Mesodermal cell (in vitro differentiated cells): ENCODE data around the gene JMJD7.

ENCODE experiments used
- H3K27ac ChIP-seq: 2 replicates; pipeline ENCODE4 v1.7.0; 2013; ENCODE audit warnings: mild to moderate bottlenecking, low read depth, low read length, moderate library complexity; ENCODE audit not compliant: severe bottlenecking
- H3K36me3 ChIP-seq: 2 replicates; pipeline ENCODE4 v1.7.1; 2013; ENCODE audit warnings: mild to moderate bottlenecking, low read length, moderate library complexity; ENCODE audit not compliant: control insufficient read depth, insufficient read depth
- H3K4me1 ChIP-seq: one replicate; pipeline ENCODE4 v1.7.1; 2013; ENCODE audit warnings: mild to moderate bottlenecking, low read length; ENCODE audit not compliant: insufficient read depth, control insufficient read depth, poor library complexity, severe bottlenecking
- H3K4me3 ChIP-seq: 2 replicates; pipeline ENCODE4 v1.7.0; 2013; ENCODE audit warnings: low read length, control low read depth, mild to moderate bottlenecking; ENCODE audit not compliant: insufficient read depth, poor library complexity, severe bottlenecking; ENCODE audit errors: extremely low read depth
- H3K9me3 ChIP-seq: 2 replicates; pipeline ENCODE4 v1.7.1; 2013; ENCODE audit warnings: mild to moderate bottlenecking, low read length, moderate library complexity; ENCODE audit not compliant: control insufficient read depth
- WGBS, 2 experiments: methylation state at CpG; one replicate each; pipeline ENCODE4 v1.1.5; 2013; ENCODE audit warnings: missing lambda C conversion rate in 2 of 2; ENCODE audit not compliant: insufficient coverage in 2 of 2; 5-methylcytosine and 5-hydroxymethylcytosine counted together

The JMJD7 gene

GRCh38 chr15:41801185-41801584 is 26.7 kb upstream of the JMJD7 start:
- peaks cover 38% of the 10 kb centered on the region for H3K4me1 ChIP-seq
- 89% methylated on average over 1 of the region's 3 CpGs; no CpG with 5 or more reads in 1 of the 2 experiments for WGBS, 2 experiments
- no peak overlapping the region for H3K27ac ChIP-seq
- no peak overlapping the region for H3K4me3 ChIP-seq
- peaks cover 15% of the 10 kb centered on the region for H3K36me3 ChIP-seq
- H3K9me3 ChIP-seq, result no peaks in the 10 kb centered on the region

DNA sequence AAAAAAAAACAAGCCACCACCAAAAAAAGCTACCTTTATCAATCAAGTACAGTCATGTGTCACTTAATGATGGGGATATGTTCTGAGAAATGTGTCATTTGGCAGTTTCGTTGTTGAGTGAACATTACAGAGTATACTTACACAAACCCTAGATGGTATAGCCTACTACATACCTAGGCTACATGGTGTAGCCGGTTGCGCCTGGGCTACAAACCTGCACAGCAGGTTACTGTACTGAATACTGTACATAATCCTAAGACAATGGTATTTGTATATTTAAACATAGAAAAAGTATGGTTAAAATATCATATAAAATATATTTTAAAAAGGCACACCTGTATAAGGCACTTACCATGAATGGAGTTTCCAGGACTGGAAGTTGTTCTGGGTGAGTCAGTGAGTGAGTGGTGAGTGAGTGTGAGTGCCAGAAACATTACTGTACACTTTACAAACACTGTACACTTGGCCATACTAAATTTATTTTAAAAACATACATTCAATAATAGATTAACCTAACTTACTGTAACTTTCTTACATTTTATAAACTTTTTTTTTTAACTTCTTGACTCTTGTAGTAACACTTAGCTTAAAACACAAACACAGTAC is 25.9 kb upstream of the JMJD7 start:
- Histone ChIP-seq H3K4me1 (peaks cover 35% of the 10 kb centered on the region), H3K36me3 (peaks cover 15% of the 10 kb centered on the region), H3K9me3 (no peaks in the 10 kb centered on the region), H3K4me3 (no peak overlapping the region), H3K27ac (no peak overlapping the region)
- WGBS, 2 experiments, result no CpG with 5 or more reads among the region's 3 CpGs

DNA sequence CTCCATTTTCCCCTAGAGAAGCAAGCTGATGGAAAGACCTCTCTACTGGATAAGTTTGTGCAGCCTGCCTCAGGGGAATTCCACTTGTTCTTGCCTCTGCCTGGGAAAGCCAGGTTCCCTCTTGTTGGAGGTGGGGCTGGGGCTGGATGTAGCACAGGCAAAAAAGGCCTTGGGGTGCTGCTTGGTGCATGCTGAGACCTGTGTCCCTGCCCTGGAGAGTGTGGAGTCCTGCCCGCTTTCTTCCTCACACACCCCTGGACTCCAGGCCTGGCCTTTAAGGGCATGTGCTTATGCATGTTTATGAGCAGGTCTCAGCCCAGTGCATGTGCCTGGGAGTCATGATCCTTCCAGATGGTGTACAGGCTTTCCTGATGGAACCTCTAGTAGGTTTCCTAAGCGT is 23.5 kb upstream of the JMJD7 start:
- Histone ChIP-seq H3K9me3 (no peaks in the 10 kb centered on the region), H3K36me3 (peaks cover 18% of the 10 kb centered on the region), H3K4me3 (no peak overlapping the region), H3K4me1 (peaks cover 29% of the 10 kb centered on the region), H3K27ac (no peak overlapping the region)
- whole genome bisulfite sequencing, 2 experiments, result 80 to 94% methylated on average over 2 of the region's 2 CpGs

DNA sequence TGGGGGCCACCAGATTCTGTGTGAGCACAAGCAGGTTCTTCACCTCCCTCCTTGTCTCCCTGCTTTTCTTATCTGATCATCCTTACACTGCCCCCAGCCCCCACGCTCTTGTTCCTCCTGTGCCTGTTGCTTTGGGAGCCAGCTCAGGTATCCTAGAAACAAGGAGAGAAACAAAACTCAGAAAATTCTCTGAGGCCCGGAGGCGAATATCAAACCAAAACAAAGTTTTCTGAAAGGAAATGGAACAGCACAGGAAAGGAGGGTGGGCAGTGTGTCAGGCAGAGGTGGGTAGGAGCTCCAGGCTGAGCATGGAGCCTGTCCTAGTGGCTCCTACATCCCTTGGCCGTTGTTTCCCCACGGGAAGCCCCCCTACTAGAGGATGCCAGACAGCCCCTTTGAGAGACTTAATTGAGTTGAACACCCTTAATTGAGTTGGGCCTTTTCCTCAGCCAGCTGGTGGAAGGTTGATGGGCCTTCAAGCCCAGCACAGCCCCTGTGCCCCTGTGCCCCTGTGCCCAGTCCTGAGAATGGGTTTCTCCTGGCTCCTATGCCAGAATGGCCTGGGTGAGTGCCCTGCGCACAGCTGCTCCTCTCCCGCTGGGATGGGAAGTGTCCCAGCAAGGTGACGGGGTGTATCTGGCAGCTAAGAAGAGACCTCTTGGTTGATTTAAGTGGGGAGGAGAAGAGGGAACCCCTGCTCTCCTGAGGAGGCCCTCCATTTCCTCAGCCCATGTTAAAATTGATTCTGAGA is 22.8 kb upstream of the JMJD7 start:
- Histone ChIP-seq H3K4me3 (no peak overlapping the region), H3K9me3 (no peaks in the 10 kb centered on the region), H3K36me3 (peaks cover 18% of the 10 kb centered on the region), H3K4me1 (peaks cover 29% of the 10 kb centered on the region), H3K27ac (no peak overlapping the region)
- WGBS, 2 experiments, result 96 to 97% methylated on average over 6 of the region's 8 CpGs

- Histone ChIP-seq H3K4me1 (peaks cover 33% of the 10 kb centered on the region), H3K4me3 (no peak overlapping the region), H3K36me3 (peaks cover 16% of the 10 kb centered on the region), H3K27ac (no peak overlapping the region), H3K9me3 (no peaks in the 10 kb centered on the region)
- 84 to 88% methylated on average over 1 to 2 of the region's 3 CpGs for WGBS, 2 experiments
These were observed 22.2 kb upstream of the JMJD7 start for GRCh38 chr15:41805711-41806110.

DNA sequence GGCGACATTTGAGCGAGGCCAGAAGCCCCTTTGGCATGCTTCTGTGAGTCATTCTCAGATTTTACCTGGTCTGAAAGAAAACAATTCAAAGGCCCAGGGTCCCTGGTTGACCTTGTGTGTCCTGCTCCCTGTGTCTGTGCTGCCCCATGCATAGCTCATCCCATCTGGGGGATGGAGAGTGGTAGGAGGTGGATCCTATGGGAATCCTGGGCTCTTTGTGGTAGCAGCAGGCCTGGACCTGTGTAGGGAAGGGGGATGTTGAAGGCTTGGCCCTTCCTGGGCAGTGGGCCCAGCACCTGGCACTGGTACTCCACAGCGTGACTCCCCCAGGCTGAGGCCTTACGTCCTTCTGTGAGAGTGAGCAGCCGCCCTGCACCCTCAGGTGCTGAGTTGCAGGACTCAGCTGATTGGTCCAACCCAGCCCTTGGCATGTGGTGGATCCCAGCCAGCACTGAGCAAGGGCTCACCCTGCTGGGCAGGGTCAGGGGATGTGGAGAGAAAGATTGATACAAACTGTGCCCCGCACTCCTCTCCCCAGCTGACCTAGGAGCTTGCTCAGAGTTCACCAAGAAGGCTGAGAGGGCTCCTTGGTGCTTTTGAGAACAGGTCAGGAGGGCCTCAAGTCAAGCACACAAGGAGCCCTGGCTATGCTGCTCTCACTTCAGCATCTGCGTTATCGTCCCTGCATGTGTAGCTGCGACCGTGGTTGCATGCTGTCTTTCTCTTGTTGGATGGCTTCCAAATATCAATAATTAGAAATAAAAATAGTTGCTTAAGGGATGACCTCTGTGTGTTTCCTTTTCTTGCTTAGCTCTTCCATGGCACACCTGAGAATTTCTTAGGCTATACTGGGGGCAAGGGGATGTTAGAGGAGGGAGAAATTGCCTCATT is 21.4 kb upstream of the JMJD7 start:
- H3K9me3 ChIP-seq, result no peaks in the 10 kb centered on the region
- peaks cover 8% of the 10 kb centered on the region for H3K36me3 ChIP-seq
- H3K4me1 ChIP-seq, result peaks cover 33% of the 10 kb centered on the region
- no peak overlapping the region for H3K27ac ChIP-seq
- H3K4me3 ChIP-seq, result no peak overlapping the region
- WGBS, 2 experiments, result 86 to 96% methylated on average over 5 to 6 of the region's 10 CpGs

- 50 to 63% methylated on average over 1 of the region's 2 CpGs for WGBS, 2 experiments
- no peaks in the 10 kb centered on the region for H3K9me3 ChIP-seq
- peaks cover 19% of the 10 kb centered on the region for H3K36me3 ChIP-seq
- no peak overlapping the region for H3K4me3 ChIP-seq
- H3K27ac ChIP-seq, result no peak overlapping the region
- peaks cover 30% of the 10 kb centered on the region for H3K4me1 ChIP-seq
These were observed 18.8 kb upstream of the JMJD7 start for GRCh38 chr15:41809121-41809520.

DNA sequence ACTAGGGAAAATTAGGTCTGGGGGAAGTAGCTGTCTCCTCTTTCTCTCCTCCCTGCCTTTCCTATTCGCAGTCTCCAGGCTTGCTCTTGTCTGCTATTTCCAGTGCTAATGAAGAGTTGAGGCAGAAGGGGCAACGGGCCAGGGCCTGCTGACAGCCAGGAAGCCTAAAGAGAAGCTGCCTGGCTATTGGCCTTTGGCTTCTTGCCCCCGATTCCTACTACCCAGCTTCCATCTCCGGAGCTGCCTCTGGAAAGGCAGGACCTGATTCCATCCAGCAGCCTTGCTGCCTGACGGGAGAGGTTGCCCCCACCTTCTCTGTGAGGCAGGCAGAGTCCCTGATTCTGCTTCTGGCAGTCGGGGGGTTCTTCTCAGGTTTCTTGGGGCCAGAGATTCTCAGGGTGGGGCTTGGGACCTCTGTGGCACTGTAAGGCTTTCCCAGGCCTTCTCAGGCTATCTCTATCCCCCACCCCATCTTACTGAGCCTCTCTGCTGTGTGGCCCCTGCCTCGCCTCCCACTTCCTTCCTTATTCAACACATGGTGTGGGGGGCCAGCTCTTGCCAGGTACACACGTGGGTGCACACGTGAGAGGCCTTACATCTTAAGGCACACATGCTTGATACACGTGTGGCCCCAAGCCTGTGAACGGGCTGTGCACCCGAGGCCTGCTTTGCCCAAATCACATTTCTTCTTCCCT is 18.2 kb upstream of the JMJD7 start:
- Histone ChIP-seq H3K4me3 (no peak overlapping the region), H3K4me1 (peaks cover 25% of the 10 kb centered on the region), H3K27ac (no peak overlapping the region), H3K9me3 (no peaks in the 10 kb centered on the region), H3K36me3 (peaks cover 25% of the 10 kb centered on the region)
- WGBS, 2 experiments, result 83 to 88% methylated on average over 4 to 12 of the region's 12 CpGs

- WGBS, 2 experiments, result 95 to 100% methylated on average over 2 to 3 of the region's 5 CpGs
- H3K9me3 ChIP-seq, result no peaks in the 10 kb centered on the region
- H3K27ac ChIP-seq, result no peak overlapping the region
- peaks cover 22% of the 10 kb centered on the region for H3K4me1 ChIP-seq
- peaks cover 34% of the 10 kb centered on the region for H3K36me3 ChIP-seq
- no peak overlapping the region for H3K4me3 ChIP-seq
These were observed 17.1 kb upstream of the JMJD7 start for GRCh38 chr15:41810651-41811431.
